H9 (cell line): ENCODE results near the gene CPHXL2. TPM values are rescaled to one million over a fixed set of nuclear protein-coding genes. Genes with fewer than 3 reads are reported as not detected.

Source experiments
- DNase-seq: peaks from one replicate; pipeline ENCODE4 v3.0.0-alpha.2; 2017
- H2AFZ ChIP-seq: one replicate; pipeline ENCODE4 v1.6.1; 2013; ENCODE audit warnings: mild to moderate bottlenecking, low read length, control low read depth, moderate library complexity
- H2AK5ac ChIP-seq: 2 replicates; pipeline ENCODE4 v1.6.1; 2013; ENCODE audit warnings: low read length, control low read depth, mixed read lengths; ENCODE audit not compliant: insufficient read length
- H2BK120ac ChIP-seq: one replicate; pipeline ENCODE4 v1.6.1; 2013; ENCODE audit warnings: low read depth, mild to moderate bottlenecking, low read length, control low read depth, inconsistent platforms; ENCODE audit not compliant: poor library complexity, severe bottlenecking
- H2BK12ac ChIP-seq: 2 replicates; pipeline ENCODE4 v1.6.1; 2013; ENCODE audit warnings: low read length, control low read depth, mixed read lengths, low read depth; ENCODE audit not compliant: insufficient read length
- H2BK15ac ChIP-seq: 2 replicates; pipeline ENCODE4 v1.6.1; 2013; ENCODE audit warnings: low read depth, low read length, control low read depth
- H2BK20ac ChIP-seq: one replicate; pipeline ENCODE4 v1.6.1; 2013; ENCODE audit warnings: low read depth, mild to moderate bottlenecking, low read length, control low read depth, inconsistent platforms; ENCODE audit not compliant: poor library complexity, severe bottlenecking
- H2BK5ac ChIP-seq: 2 replicates; pipeline ENCODE4 v1.6.1; 2013; ENCODE audit warnings: low read length, control low read depth, mixed read lengths; ENCODE audit not compliant: insufficient read length
- H3K14ac ChIP-seq: 2 replicates; pipeline ENCODE4 v1.6.1; 2013; ENCODE audit warnings: low read length, control low read depth; ENCODE audit not compliant: insufficient read depth
- H3K18ac ChIP-seq: 2 replicates; pipeline ENCODE4 v1.6.1; 2013; ENCODE audit warnings: low read depth, mild to moderate bottlenecking, mixed read lengths, low read length, control low read depth; ENCODE audit not compliant: insufficient read length
- H3K23ac ChIP-seq: 2 replicates; pipeline ENCODE4 v1.6.1; 2013; ENCODE audit warnings: low read length, control low read depth, mixed read lengths, low read depth; ENCODE audit not compliant: insufficient read length
- H3K23me2 ChIP-seq: 2 replicates; pipeline ENCODE4 v1.6.1; 2013; ENCODE audit warnings: low read depth, mild to moderate bottlenecking, mixed read lengths, low read length, control low read depth; ENCODE audit not compliant: insufficient read length, poor library complexity, severe bottlenecking
- H3K27ac ChIP-seq: 2 replicates; pipeline ENCODE4 v1.5.1; 2013; ENCODE audit warnings: low read length, control low read depth, mixed read lengths, low read depth; ENCODE audit not compliant: insufficient read length
- H3K27me3 ChIP-seq: 2 replicates; pipeline ENCODE4 v1.6.1; 2013; ENCODE audit warnings: low read length, control low read depth, inconsistent platforms; ENCODE audit not compliant: insufficient read depth
- H3K4ac ChIP-seq: 2 replicates; pipeline ENCODE4 v1.6.1; 2013; ENCODE audit warnings: low read depth, mild to moderate bottlenecking, control low read depth, inconsistent platforms, low read length, moderate library complexity
- H3K4me1 ChIP-seq: 2 replicates; pipeline ENCODE4 v1.6.1; 2013; ENCODE audit warnings: low read length, control low read depth, inconsistent platforms; ENCODE audit not compliant: insufficient read depth
- H3K4me2 ChIP-seq: 2 replicates; pipeline ENCODE4 v1.6.1; 2013; ENCODE audit warnings: low read length, control low read depth, mixed read lengths; ENCODE audit not compliant: insufficient read length, insufficient read depth
- H3K56ac ChIP-seq: 2 replicates; pipeline ENCODE4 v1.6.1; 2013; ENCODE audit warnings: low read depth, mild to moderate bottlenecking, mixed read lengths, low read length, control low read depth; ENCODE audit not compliant: insufficient read length
- H3K79me1 ChIP-seq: 2 replicates; pipeline ENCODE4 v1.6.1; 2013; ENCODE audit warnings: low read depth, mild to moderate bottlenecking, moderate library complexity, low read length, control low read depth, inconsistent platforms; ENCODE audit not compliant: insufficient read depth, poor library complexity, severe bottlenecking
- H3K79me2 ChIP-seq: 2 replicates; pipeline ENCODE4 v1.6.1; 2013; ENCODE audit warnings: low read length, control low read depth, inconsistent platforms; ENCODE audit not compliant: insufficient read depth
- H3K9ac ChIP-seq: 2 replicates; pipeline ENCODE4 v1.6.1; 2013; ENCODE audit warnings: low read length, control low read depth, mixed read lengths; ENCODE audit not compliant: insufficient read length; ENCODE audit errors: extremely low read depth
- H3K9me3 ChIP-seq: one replicate; pipeline ENCODE4 v1.6.1; 2013; ENCODE audit warnings: low read depth, low read length, inconsistent platforms; ENCODE audit not compliant: control insufficient read depth
- H3T11ph ChIP-seq: one replicate; pipeline ENCODE4 v1.6.1; 2013; ENCODE audit warnings: mild to moderate bottlenecking, low read length, control low read depth, inconsistent platforms
- H4K20me1 ChIP-seq: one replicate; pipeline ENCODE4 v1.6.1; 2013; ENCODE audit not compliant: control insufficient read depth, insufficient read length, insufficient read depth
- H4K5ac ChIP-seq: 2 replicates; pipeline ENCODE4 v1.6.1; 2013; ENCODE audit warnings: low read depth, mild to moderate bottlenecking, mixed read lengths, low read length, control low read depth; ENCODE audit not compliant: insufficient read length
- H4K8ac ChIP-seq: replicated peaks from 2 replicates; pipeline ENCODE4 v1.6.1; 2013; ENCODE audit warnings: low read length, control low read depth, mixed read lengths, low read depth; ENCODE audit not compliant: insufficient read length
- H4K91ac ChIP-seq: 2 replicates; pipeline ENCODE4 v1.6.1; 2013; ENCODE audit warnings: low read depth, mild to moderate bottlenecking, moderate library complexity, mixed read lengths, low read length, control low read depth; ENCODE audit not compliant: insufficient read length
- H3K27ac Mint-ChIP-seq, 3 experiments: 2 replicates in 2 of 3; 3 replicates in 1 of 3; pipeline ENCODE4 v1.8.0; 2020 to 2021; ENCODE audit warnings: mixed read lengths in 3 of 3, mild to moderate bottlenecking in 1 of 3, moderate library complexity in 1 of 3
- H3K27me3 Mint-ChIP-seq: 2 replicates; pipeline ENCODE4 v1.8.0; 2021; ENCODE audit warnings: low read depth, mild to moderate bottlenecking, moderate library complexity, mixed read lengths
- H3K36me3 Mint-ChIP-seq, 3 experiments: 2 replicates in 2 of 3; 3 replicates in 1 of 3; pipeline ENCODE4 v1.8.0; 2020 to 2021; ENCODE audit warnings: low read depth in 3 of 3, mixed read lengths in 3 of 3; ENCODE audit not compliant: insufficient read depth in 1 of 3
- H3K4me1 Mint-ChIP-seq, 2 experiments: 2 replicates each; pipeline ENCODE4 v1.8.0; 2020; ENCODE audit warnings: mixed read lengths in 2 of 2
- H3K4me3 Mint-ChIP-seq, 2 experiments: 2 replicates in 1 of 2; 3 replicates in 1 of 2; pipeline ENCODE4 v1.8.0; 2020 to 2021; ENCODE audit warnings: mild to moderate bottlenecking in 2 of 2, mixed read lengths in 2 of 2, moderate library complexity in 1 of 2
- H3K9me3 Mint-ChIP-seq, 2 experiments: 2 replicates in 1 of 2; 3 replicates in 1 of 2; pipeline ENCODE4 v1.8.0; 2020; ENCODE audit warnings: mild to moderate bottlenecking in 2 of 2, mixed read lengths in 2 of 2, moderate library complexity in 1 of 2
- WGBS: extraction: QIAGEN DNeasy Blood & Tissue Kit; methylation state at CpG from one replicate; pipeline ENCODE4 v1.1.7; 2013; ENCODE audit warnings: missing lambda C conversion rate, low lambda C conversion rate, mixed read lengths; ENCODE audit not compliant: insufficient read length; ENCODE audit errors: extremely low coverage; 5-methylcytosine and 5-hydroxymethylcytosine counted together
- total RNA-seq: library from RNA; stranded (reverse); gene quantifications from 2 replicates; pipeline ENCODE4 v1.2.1, GENCODE V29; 2021
- TF ChIP-seq, protein P1 (sequence below): fragments of 200-600 bp; sonication (generic); conservative IDR thresholded peaks from 3 replicates; pipeline ENCODE4 v1.8.0; 2021; ENCODE audit warnings: antibody characterized with exemption, mild to moderate bottlenecking

The CPHXL2 gene
- total RNA-seq, 1 experiment from 2014 or later, result not detected

DNA sequence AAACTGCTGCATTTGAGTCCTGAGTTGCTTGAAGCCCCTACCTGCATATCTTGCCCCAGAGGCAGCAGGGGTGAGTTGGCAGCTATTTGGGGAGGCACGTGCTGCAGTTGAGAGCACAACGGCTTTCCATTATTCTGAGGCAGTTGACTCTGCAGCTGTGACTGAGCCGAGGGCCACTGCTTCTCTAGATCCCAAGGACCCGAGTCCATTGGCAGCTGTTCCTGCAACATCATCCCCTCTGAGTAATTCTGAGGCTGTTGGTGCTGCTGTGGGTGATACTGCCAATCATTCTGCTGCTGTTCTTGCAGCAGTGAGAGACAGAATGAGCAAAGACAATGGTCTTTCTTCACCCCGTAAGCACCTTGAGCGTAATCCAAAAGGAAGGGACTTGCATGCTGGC, 16.5 kb downstream of the CPHXL2 start:
- Mint-ChIP-seq H3K9me3 (no peaks in the 10 kb centered on the region; a peak in 1 of 5 replicates), H3K4me3 (no peak overlapping the region), H3K27ac (no peak overlapping the region), H3K27me3 (no peaks in the 10 kb centered on the region), H3K36me3 (peaks cover 7 to 31% (median 27%) of the 10 kb centered on the region in 3 experiments; a peak in 6 of 7 replicates), H3K4me1 (peaks cover 0 to 2% of the 10 kb centered on the region in 2 experiments; a peak in 1 of 4 replicates)
- Histone ChIP-seq H3K23me2 (no peaks in the 10 kb centered on the region), H3K18ac (no peak overlapping the region), H3K56ac (no peak overlapping the region), H3K27me3 (no peaks in the 10 kb centered on the region), H3K14ac (no peak overlapping the region), H4K8ac (no peak overlapping the region), H3K4me2 (no peak overlapping the region), H3K9me3 (no peaks in the 10 kb centered on the region), H2BK20ac (no peak overlapping the region), H2BK12ac (no peak overlapping the region), H2AFZ (no peak overlapping the region), H2BK5ac (no peak overlapping the region), H3K79me2 (no peaks in the 10 kb centered on the region), H3K79me1 (no peaks in the 10 kb centered on the region), H2BK15ac (no peak overlapping the region), H3K23ac (no peak overlapping the region), H3K27ac (no peak overlapping the region), H4K91ac (no peak overlapping the region), H3T11ph (no peak overlapping the region), H2BK120ac (no peak overlapping the region), H4K5ac (no peak overlapping the region), H2AK5ac (no peak overlapping the region), H3K4ac (no peak overlapping the region), H3K9ac (no peak overlapping the region), H3K4me1 (no peaks in the 10 kb centered on the region), H4K20me1 (no peaks in the 10 kb centered on the region)
- TF ChIP-seq, protein P1, sequence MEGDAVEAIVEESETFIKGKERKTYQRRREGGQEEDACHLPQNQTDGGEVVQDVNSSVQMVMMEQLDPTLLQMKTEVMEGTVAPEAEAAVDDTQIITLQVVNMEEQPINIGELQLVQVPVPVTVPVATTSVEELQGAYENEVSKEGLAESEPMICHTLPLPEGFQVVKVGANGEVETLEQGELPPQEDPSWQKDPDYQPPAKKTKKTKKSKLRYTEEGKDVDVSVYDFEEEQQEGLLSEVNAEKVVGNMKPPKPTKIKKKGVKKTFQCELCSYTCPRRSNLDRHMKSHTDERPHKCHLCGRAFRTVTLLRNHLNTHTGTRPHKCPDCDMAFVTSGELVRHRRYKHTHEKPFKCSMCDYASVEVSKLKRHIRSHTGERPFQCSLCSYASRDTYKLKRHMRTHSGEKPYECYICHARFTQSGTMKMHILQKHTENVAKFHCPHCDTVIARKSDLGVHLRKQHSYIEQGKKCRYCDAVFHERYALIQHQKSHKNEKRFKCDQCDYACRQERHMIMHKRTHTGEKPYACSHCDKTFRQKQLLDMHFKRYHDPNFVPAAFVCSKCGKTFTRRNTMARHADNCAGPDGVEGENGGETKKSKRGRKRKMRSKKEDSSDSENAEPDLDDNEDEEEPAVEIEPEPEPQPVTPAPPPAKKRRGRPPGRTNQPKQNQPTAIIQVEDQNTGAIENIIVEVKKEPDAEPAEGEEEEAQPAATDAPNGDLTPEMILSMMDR, result no peak
- DNase-seq, result no peak
- WGBS, result no CpG with 5 or more reads among the region's 6 CpGs
